ENCODE results near the gene XPC. TPM values are rescaled to one million over a fixed set of nuclear protein-coding genes. Genes with fewer than 3 reads are reported as not detected.
A peak's percentile ranks its signal among the peaks of the same experiment; 100 is the strongest.

Gene XPC
- total RNA-seq, 5 donors from 2014 or later (not counting 1 experiment from before 2014, with no cell fraction given), result 67.8 to 90.7 (median 76.9) TPM

DNA sequence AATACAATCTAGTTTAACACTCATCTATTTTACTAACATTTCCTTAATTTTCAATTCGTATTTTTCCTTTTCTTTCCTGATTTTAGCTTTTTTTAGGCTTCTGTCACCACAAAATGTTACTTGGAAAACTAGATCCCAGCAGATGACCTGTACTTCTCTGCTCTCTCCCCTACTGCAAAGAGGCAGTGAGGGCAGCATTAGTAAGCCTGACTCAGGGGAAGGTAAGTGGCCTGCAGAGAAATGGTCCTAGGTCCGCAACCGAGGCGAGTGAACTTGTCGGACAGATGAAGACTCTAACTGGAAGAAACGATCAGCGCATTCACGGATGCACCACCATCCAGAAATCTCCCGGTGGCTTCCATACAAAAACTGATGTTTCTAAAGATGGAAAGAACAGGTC lies 33.2 kb downstream of the XPC start:
- H3K9me3 Mint-ChIP-seq, result no peaks in the 10 kb centered on the region
- Histone ChIP-seq H3K4me3 (ENCODE audit: control insufficient read depth in 1 of 2, extremely low read depth in 1 of 2, low read length in 1 of 2) (no peak overlapping the region), H3K9me3 (no peaks in the 10 kb centered on the region), H3K27me3 (replicated peaks in 1 of 2; ENCODE audit: control insufficient read depth in 2 of 2, extremely low read depth in 1 of 2, insufficient read depth in 2 of 2, low read length in 1 of 2) (no peaks in the 10 kb centered on the region), H3K27ac (ENCODE audit: low read length) (peak overlapping the region; percentile 99), H3K36me3 (ENCODE audit: control insufficient read depth in 2 of 2, extremely low read depth in 1 of 2, insufficient read depth in 1 of 2, low read length in 1 of 2) (peaks cover 14 to 55% of the 10 kb centered on the region in 2 donors), H3K4me1 (ENCODE audit: control insufficient read depth in 1 of 2, extremely low read depth in 1 of 2, insufficient read depth in 2 of 2, low read length in 2 of 2) (peaks cover 22 to 56% of the 10 kb centered on the region in 2 experiments)
- WGBS (ENCODE audit: insufficient coverage), result 98% methylated on average over 8 of the region's 9 CpGs
- H3K4me1 Mint-ChIP-seq, result peaks cover 48 to 67% (median 62%) of the 10 kb centered on the region in 3 donors
- H3K4me3 Mint-ChIP-seq, result peak overlapping the region in 1 of 3 donors; percentile 65
- H3K27ac Mint-ChIP-seq, result peak overlapping the region; percentile 98 to 100
- POLR2A ChIA-PET, result interaction anchor here (0.6 to 6.6 kb wide), 12 partner anchors 16 to 1677 kb away, joined by 3 to 78 read pairs (median 4); partner anchors contain the start of genes CHCHD4 (in 2 of the 2), LSM3 (in 2 of the 2), TMEM43 (in 2 of the 2) and XPC (in 1 of the 2)
- H3K27me3 Mint-ChIP-seq, result no peaks in the 10 kb centered on the region
- ATAC-seq (replicated peaks in 1 of 4) (no peak), DNase-seq (peak in 1 of 35 experiments; percentile 14)
- CTCF ChIA-PET, result interaction anchor here in 1 of 2 donors (0.8 to 2.3 kb wide), 5 partner anchors 20 to 693 kb away, joined by 3 to 10 read pairs (median 4); partner anchors contain the start of genes CHCHD4, LSM3 and TMEM43
- H3K36me3 Mint-ChIP-seq, result peaks cover 37% of the 10 kb centered on the region

- Histone ChIP-seq H3K27me3 (replicated peaks in 1 of 2; ENCODE audit: control insufficient read depth in 2 of 2, extremely low read depth in 1 of 2, insufficient read depth in 2 of 2, low read length in 1 of 2) (no peaks in the 10 kb centered on the region), H3K4me1 (ENCODE audit: control insufficient read depth in 1 of 2, extremely low read depth in 1 of 2, insufficient read depth in 2 of 2, low read length in 2 of 2) (peaks cover 22 to 57% of the 10 kb centered on the region in 2 experiments), H3K27ac (ENCODE audit: low read length) (peak overlapping the region; percentile 99), H3K4me3 (ENCODE audit: control insufficient read depth in 1 of 2, extremely low read depth in 1 of 2, low read length in 1 of 2) (no peak overlapping the region), H3K9me3 (no peaks in the 10 kb centered on the region), H3K36me3 (ENCODE audit: control insufficient read depth in 2 of 2, extremely low read depth in 1 of 2, insufficient read depth in 1 of 2, low read length in 1 of 2) (peaks cover 19 to 57% of the 10 kb centered on the region in 2 donors)
- peak; percentile 72 to 87 (median 80) for ATAC-seq (replicated peaks in 1 of 4)
- Mint-ChIP-seq H3K4me3 (peak overlapping the region; percentile 65 to 76 (median 70)), H3K9me3 (no peaks in the 10 kb centered on the region), H3K27me3 (no peaks in the 10 kb centered on the region), H3K27ac (peak overlapping the region; percentile 98 to 100), H3K4me1 (peaks cover 48 to 69% (median 65%) of the 10 kb centered on the region in 3 donors), H3K36me3 (peaks cover 42% of the 10 kb centered on the region)
- CTCF ChIA-PET, result interaction anchor here in 1 of 2 donors (0.8 to 2.3 kb wide), 6 partner anchors 19 to 693 kb away, joined by 3 to 10 read pairs (median 4); partner anchors contain the start of genes CHCHD4, LSM3 and TMEM43
- peak in 34 of 35 experiments; percentile 35 to 95 (median 66) for DNase-seq
- WGBS (ENCODE audit: insufficient coverage), result 16% methylated on average over 4 of the region's 7 CpGs
- POLR2A ChIA-PET, result interaction anchor here (0.6 to 6.6 kb wide), 16 partner anchors 10 to 1676 kb away, joined by 3 to 78 read pairs (median 4); partner anchors contain the start of genes CHCHD4 (in 2 of the 2), LSM3 (in 2 of the 2), TMEM43 (in 2 of the 2) and XPC (in 2 of the 2)
These were observed 33.9 kb downstream of the XPC start for GRCh38 chr3:14144423-14145075.

- peaks cover 48 to 71% (median 66%) of the 10 kb centered on the region in 3 donors for H3K4me1 Mint-ChIP-seq
- WGBS (ENCODE audit: insufficient coverage), result 88% methylated on average over 2 of the region's 7 CpGs
- peak overlapping the region; percentile 50 to 70 (median 53) for H3K4me3 Mint-ChIP-seq
These were observed 34.9 kb downstream of the XPC start for GRCh38 chr3:14143271-14144225.

GRCh38 chr3:14142567-14143270 lies 35.7 kb downstream of the XPC start:
- H3K9me3 Mint-ChIP-seq, result no peaks in the 10 kb centered on the region
- DNase-seq (peak in 33 of 35 experiments; percentile 38 to 87 (median 65)), ATAC-seq (replicated peaks in 1 of 4) (peak; percentile 37 to 72 (median 50))
- H3K27me3 Mint-ChIP-seq, result no peaks in the 10 kb centered on the region
- no peak overlapping the region for H3K4me3 ChIP-seq (ENCODE audit: control insufficient read depth in 1 of 2, extremely low read depth in 1 of 2, low read length in 1 of 2)
- 20% methylated on average over 4 of the region's 8 CpGs for WGBS (ENCODE audit: insufficient coverage)
- ChIA-PET POLR2A (interaction anchor here (0.7 to 6.6 kb wide), 7 partner anchors 8 to 260 kb away, joined by 3 to 78 read pairs (median 6); partner anchors contain the start of genes LSM3 (in 2 of the 2), XPC (in 2 of the 2), CHCHD4 (in 1 of the 2) and SLC6A6 (in 1 of the 2)), CTCF (interaction anchor here in 1 of 2 donors (1.0 to 1.7 kb wide), 3 partner anchors 18 to 36 kb away, joined by 3 to 26 read pairs (median 8); partner anchors contain the start of genes CHCHD4, LSM3, TMEM43 and XPC)
- H3K27ac ChIP-seq (ENCODE audit: low read length), result peak overlapping the region; percentile 99
- peaks cover 49% of the 10 kb centered on the region for H3K36me3 Mint-ChIP-seq
- no peaks in the 10 kb centered on the region for H3K27me3 ChIP-seq (replicated peaks in 1 of 2; ENCODE audit: control insufficient read depth in 2 of 2, extremely low read depth in 1 of 2, insufficient read depth in 2 of 2, low read length in 1 of 2)
- H3K4me3 Mint-ChIP-seq, result peak overlapping the region; percentile 50 to 70 (median 53)
- no peaks in the 10 kb centered on the region for H3K9me3 ChIP-seq
- H3K27ac Mint-ChIP-seq, result peak overlapping the region; percentile 96
- H3K4me1 Mint-ChIP-seq, result peaks cover 48 to 74% (median 66%) of the 10 kb centered on the region in 3 donors
- H3K4me1 ChIP-seq (ENCODE audit: control insufficient read depth in 1 of 2, extremely low read depth in 1 of 2, insufficient read depth in 2 of 2, low read length in 2 of 2), result peaks cover 22 to 57% of the 10 kb centered on the region in 2 experiments
- H3K36me3 ChIP-seq (ENCODE audit: control insufficient read depth in 2 of 2, extremely low read depth in 1 of 2, insufficient read depth in 1 of 2, low read length in 1 of 2), result peaks cover 16 to 64% of the 10 kb centered on the region in 2 donors

More at GRCh38 chr3:14143271-14144225, 34.9 kb downstream of the XPC start:
- Histone ChIP-seq H3K4me1 (ENCODE audit: control insufficient read depth in 1 of 2, extremely low read depth in 1 of 2, insufficient read depth in 2 of 2, low read length in 2 of 2) (peaks cover 22 to 57% of the 10 kb centered on the region in 2 experiments), H3K9me3 (no peaks in the 10 kb centered on the region), H3K4me3 (ENCODE audit: control insufficient read depth in 1 of 2, extremely low read depth in 1 of 2, low read length in 1 of 2) (no peak overlapping the region), H3K36me3 (ENCODE audit: control insufficient read depth in 2 of 2, extremely low read depth in 1 of 2, insufficient read depth in 1 of 2, low read length in 1 of 2) (peaks cover 21 to 64% of the 10 kb centered on the region in 2 donors), H3K27me3 (replicated peaks in 1 of 2; ENCODE audit: control insufficient read depth in 2 of 2, extremely low read depth in 1 of 2, insufficient read depth in 2 of 2, low read length in 1 of 2) (no peaks in the 10 kb centered on the region), H3K27ac (ENCODE audit: low read length) (peak overlapping the region; percentile 99)
- H3K9me3 Mint-ChIP-seq, result no peaks in the 10 kb centered on the region
- peak overlapping the region; percentile 98 to 100 for H3K27ac Mint-ChIP-seq
- CTCF ChIA-PET, result interaction anchor here in 1 of 2 donors (1.0 to 2.3 kb wide), 6 partner anchors 18 to 497 kb away, joined by 3 to 26 read pairs (median 6); partner anchors contain the start of genes CHCHD4, LSM3, TMEM43 and XPC
- DNase-seq (no peak), ATAC-seq (replicated peaks in 1 of 4) (no peak)
- no peaks in the 10 kb centered on the region for H3K27me3 Mint-ChIP-seq
- peaks cover 44% of the 10 kb centered on the region for H3K36me3 Mint-ChIP-seq
- POLR2A ChIA-PET, result interaction anchor here (0.6 to 6.6 kb wide), 11 partner anchors 9 to 1669 kb away, joined by 3 to 78 read pairs (median 5); partner anchors contain the start of genes LSM3 (in 2 of the 2), XPC (in 2 of the 2), CHCHD4 (in 1 of the 2) and SLC6A6 (in 1 of the 2)

DNA sequence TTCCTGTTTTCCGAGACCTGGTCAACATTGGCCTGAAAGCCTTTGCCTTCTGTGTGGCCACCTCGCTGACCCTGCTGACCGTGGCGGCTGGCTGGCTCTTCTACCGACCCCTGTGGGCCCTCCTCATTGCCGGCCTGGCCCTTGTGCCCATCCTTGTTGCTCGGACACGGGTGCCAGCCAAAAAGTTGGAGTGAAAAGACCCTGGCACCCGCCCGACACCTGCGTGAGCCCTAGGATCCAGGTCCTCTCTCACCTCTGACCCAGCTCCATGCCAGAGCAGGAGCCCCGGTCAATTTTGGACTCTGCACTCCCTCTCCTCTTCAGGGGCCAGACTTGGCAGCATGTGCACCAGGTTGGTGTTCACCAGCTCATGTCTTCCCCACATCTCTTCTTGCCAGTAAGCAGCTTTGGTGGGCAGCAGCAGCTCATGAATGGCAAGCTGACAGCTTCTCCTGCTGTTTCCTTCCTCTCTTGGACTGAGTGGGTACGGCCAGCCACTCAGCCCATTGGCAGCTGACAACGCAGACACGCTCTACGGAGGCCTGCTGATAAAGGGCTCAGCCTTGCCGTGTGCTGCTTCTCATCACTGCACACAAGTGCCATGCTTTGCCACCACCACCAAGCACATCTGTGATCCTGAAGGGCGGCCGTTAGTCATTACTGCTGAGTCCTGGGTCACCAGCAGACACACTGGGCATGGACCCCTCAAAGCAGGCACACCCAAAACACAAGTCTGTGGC lies 36.6 kb downstream of the XPC start:
- peaks cover 15 to 64% of the 10 kb centered on the region in 2 donors for H3K36me3 ChIP-seq (ENCODE audit: control insufficient read depth in 2 of 2, extremely low read depth in 1 of 2, insufficient read depth in 1 of 2, low read length in 1 of 2)
- POLR2A ChIA-PET, result interaction anchor here (0.6 to 6.6 kb wide), 9 partner anchors 10 to 261 kb away, joined by 3 to 78 read pairs (median 3); partner anchors contain the start of genes LSM3 (in 2 of the 2), TMEM43 (in 2 of the 2), CHCHD4 (in 1 of the 2) and SLC6A6 (in 1 of the 2)
- peak overlapping the region in 2 of 3 donors; percentile 50 to 70 for H3K4me3 Mint-ChIP-seq
- H3K27me3 ChIP-seq (replicated peaks in 1 of 2; ENCODE audit: control insufficient read depth in 2 of 2, extremely low read depth in 1 of 2, insufficient read depth in 2 of 2, low read length in 1 of 2), result no peaks in the 10 kb centered on the region
- no peaks in the 10 kb centered on the region for H3K27me3 Mint-ChIP-seq
- H3K36me3 Mint-ChIP-seq, result peaks cover 40% of the 10 kb centered on the region
- peak overlapping the region; percentile 99 for H3K27ac ChIP-seq (ENCODE audit: low read length)
- no peak for ATAC-seq (replicated peaks in 1 of 4)
- H3K9me3 ChIP-seq, result no peaks in the 10 kb centered on the region
- CTCF ChIA-PET, result interaction anchor here in 1 of 2 donors (1.0 to 1.7 kb wide), 3 partner anchors 17 to 37 kb away, joined by 3 to 26 read pairs (median 8); partner anchors contain the start of genes CHCHD4, LSM3, TMEM43 and XPC
- peak overlapping the region; percentile 96 for H3K27ac Mint-ChIP-seq
- 94% methylated on average over 15 of the region's 19 CpGs for WGBS (ENCODE audit: insufficient coverage)
- peaks cover 22 to 57% of the 10 kb centered on the region in 2 experiments for H3K4me1 ChIP-seq (ENCODE audit: control insufficient read depth in 1 of 2, extremely low read depth in 1 of 2, insufficient read depth in 2 of 2, low read length in 2 of 2)
- no peak overlapping the region for H3K4me3 ChIP-seq (ENCODE audit: control insufficient read depth in 1 of 2, extremely low read depth in 1 of 2, low read length in 1 of 2)
- DNase-seq, result peak in 2 of 35 experiments; percentile 13 to 30
- peaks cover 48 to 72% (median 66%) of the 10 kb centered on the region in 3 donors for H3K4me1 Mint-ChIP-seq
- no peaks in the 10 kb centered on the region for H3K9me3 Mint-ChIP-seq

All from T-cell (primary cell).